HepG2 (cell line): ENCODE measurements around the gene PRKCE.

ENCODE experiments used
- FOSL1 ChIP-seq: sonication (generic); formaldehyde crosslinking; IDR thresholded peaks from 2 replicates; pipeline ENCODE4 v1.9.0; 2021; ENCODE audit warnings: missing genetic modification reagents, borderline replicate concordance
- RAD51 ChIP-seq: fragments of 450-650 bp; IDR thresholded peaks from 2 replicates; pipeline ENCODE4 v1.6.1; 2016; ENCODE audit warnings: borderline replicate concordance
- SIN3A ChIP-seq: IDR thresholded peaks from 2 replicates; pipeline ENCODE4 v1.6.1; 2011; ENCODE audit warnings: low read depth, mild to moderate bottlenecking, control low read depth, low read length, borderline replicate concordance
- TF ChIP-seq, protein P1 (sequence below): sonication (generic); formaldehyde crosslinking; IDR thresholded peaks from 2 replicates; pipeline ENCODE4 v1.4.0; 2020; ENCODE audit warnings: mild to moderate bottlenecking, missing genetic modification reagents
- TF ChIP-seq, protein P2 (sequence below): sonication (generic); formaldehyde crosslinking; IDR thresholded peaks from 2 replicates; pipeline ENCODE4 v1.5.0; 2020; ENCODE audit warnings: mild to moderate bottlenecking, missing genetic modification reagents, moderate library complexity

GRCh38 chr2:45849491-45850283 lies 198.2 kb downstream of the PRKCE start:
- TF ChIP-seq, protein P1, sequence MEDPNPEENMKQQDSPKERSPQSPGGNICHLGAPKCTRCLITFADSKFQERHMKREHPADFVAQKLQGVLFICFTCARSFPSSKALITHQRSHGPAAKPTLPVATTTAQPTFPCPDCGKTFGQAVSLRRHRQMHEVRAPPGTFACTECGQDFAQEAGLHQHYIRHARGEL (CRISPR knock-in tag) = no peak
- TF ChIP-seq RAD51 (no peak), SIN3A (no peak), FOSL1 (CRISPR knock-in tag) (no peak)
- TF ChIP-seq, protein P2, sequence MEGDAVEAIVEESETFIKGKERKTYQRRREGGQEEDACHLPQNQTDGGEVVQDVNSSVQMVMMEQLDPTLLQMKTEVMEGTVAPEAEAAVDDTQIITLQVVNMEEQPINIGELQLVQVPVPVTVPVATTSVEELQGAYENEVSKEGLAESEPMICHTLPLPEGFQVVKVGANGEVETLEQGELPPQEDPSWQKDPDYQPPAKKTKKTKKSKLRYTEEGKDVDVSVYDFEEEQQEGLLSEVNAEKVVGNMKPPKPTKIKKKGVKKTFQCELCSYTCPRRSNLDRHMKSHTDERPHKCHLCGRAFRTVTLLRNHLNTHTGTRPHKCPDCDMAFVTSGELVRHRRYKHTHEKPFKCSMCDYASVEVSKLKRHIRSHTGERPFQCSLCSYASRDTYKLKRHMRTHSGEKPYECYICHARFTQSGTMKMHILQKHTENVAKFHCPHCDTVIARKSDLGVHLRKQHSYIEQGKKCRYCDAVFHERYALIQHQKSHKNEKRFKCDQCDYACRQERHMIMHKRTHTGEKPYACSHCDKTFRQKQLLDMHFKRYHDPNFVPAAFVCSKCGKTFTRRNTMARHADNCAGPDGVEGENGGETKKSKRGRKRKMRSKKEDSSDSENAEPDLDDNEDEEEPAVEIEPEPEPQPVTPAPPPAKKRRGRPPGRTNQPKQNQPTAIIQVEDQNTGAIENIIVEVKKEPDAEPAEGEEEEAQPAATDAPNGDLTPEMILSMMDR = no peak
